ENCODE data around the gene ATP6V1F.

Gene ATP6V1F

GRCh38 chr7:128831994-128832879, 30.4 kb upstream of the ATP6V1F start:
- H3K36me3 Mint-ChIP-seq (ENCODE audit: low read depth), result no peaks in the 10 kb centered on the region
- peak; percentile 11 for ATAC-seq
- no peak overlapping the region for H3K4me3 Mint-ChIP-seq
- peaks cover 35% of the 10 kb centered on the region for H3K27me3 Mint-ChIP-seq
- no peaks in the 10 kb centered on the region for H3K9me3 Mint-ChIP-seq
- no peak for DNase-seq
- no peak overlapping the region for H3K27ac Mint-ChIP-seq
- peaks cover 18% of the 10 kb centered on the region for H3K4me1 Mint-ChIP-seq

- no peak overlapping the region for H3K27ac Mint-ChIP-seq
- H3K4me3 Mint-ChIP-seq, result no peak overlapping the region
- H3K4me1 Mint-ChIP-seq, result peaks cover 18% of the 10 kb centered on the region
- peaks cover 35% of the 10 kb centered on the region for H3K27me3 Mint-ChIP-seq
- H3K36me3 Mint-ChIP-seq (ENCODE audit: low read depth), result no peaks in the 10 kb centered on the region
- DNase-seq, result no peak
- no peak for ATAC-seq
- no peaks in the 10 kb centered on the region for H3K9me3 Mint-ChIP-seq
These were observed 29.8 kb upstream of the ATP6V1F start for GRCh38 chr7:128832880-128833147.

GRCh38 chr7:128833148-128833945, 29.3 kb upstream of the ATP6V1F start:
- DNase-seq (no peak), ATAC-seq (no peak)
- peaks cover 18% of the 10 kb centered on the region for H3K4me1 Mint-ChIP-seq
- H3K36me3 Mint-ChIP-seq (ENCODE audit: low read depth), result no peaks in the 10 kb centered on the region
- no peak overlapping the region for H3K27ac Mint-ChIP-seq
- peaks cover 30% of the 10 kb centered on the region for H3K27me3 Mint-ChIP-seq
- no peak overlapping the region for H3K4me3 Mint-ChIP-seq
- H3K9me3 Mint-ChIP-seq, result no peaks in the 10 kb centered on the region

- Mint-ChIP-seq H3K4me1 (peaks cover 18% of the 10 kb centered on the region), H3K4me3 (no peak overlapping the region), H3K27ac (no peak overlapping the region), H3K36me3 (ENCODE audit: low read depth) (no peaks in the 10 kb centered on the region), H3K27me3 (peaks cover 24% of the 10 kb centered on the region), H3K9me3 (no peaks in the 10 kb centered on the region)
- DNase-seq (no peak), ATAC-seq (no peak)
These were observed 28.7 kb upstream of the ATP6V1F start for GRCh38 chr7:128833946-128834325.

- no peak overlapping the region for H3K27ac Mint-ChIP-seq
- ATAC-seq (no peak), DNase-seq (no peak)
- H3K9me3 Mint-ChIP-seq, result no peaks in the 10 kb centered on the region
- H3K4me1 Mint-ChIP-seq, result peaks cover 12% of the 10 kb centered on the region
- no peak overlapping the region for H3K4me3 Mint-ChIP-seq
- no peaks in the 10 kb centered on the region for H3K36me3 Mint-ChIP-seq (ENCODE audit: low read depth)
- peaks cover 15% of the 10 kb centered on the region for H3K27me3 Mint-ChIP-seq
These were observed 27.4 kb upstream of the ATP6V1F start for GRCh38 chr7:128835231-128835751.

- Mint-ChIP-seq H3K4me3 (no peak overlapping the region), H3K27ac (no peak overlapping the region), H3K36me3 (ENCODE audit: low read depth) (no peaks in the 10 kb centered on the region), H3K9me3 (no peaks in the 10 kb centered on the region), H3K27me3 (peaks cover 9% of the 10 kb centered on the region), H3K4me1 (peaks cover 6% of the 10 kb centered on the region)
- ATAC-seq (no peak), DNase-seq (no peak)
These were observed 26.6 kb upstream of the ATP6V1F start for GRCh38 chr7:128835790-128836641.

GRCh38 chr7:128836729-128837348, 25.8 kb upstream of the ATP6V1F start:
- H3K36me3 Mint-ChIP-seq (ENCODE audit: low read depth), result no peaks in the 10 kb centered on the region
- peaks cover 2% of the 10 kb centered on the region for H3K27me3 Mint-ChIP-seq
- H3K4me3 Mint-ChIP-seq, result no peak overlapping the region
- peaks cover 3% of the 10 kb centered on the region for H3K4me1 Mint-ChIP-seq
- H3K27ac Mint-ChIP-seq, result no peak overlapping the region
- ATAC-seq (no peak), DNase-seq (no peak)
- H3K9me3 Mint-ChIP-seq, result no peaks in the 10 kb centered on the region

GRCh38 chr7:128837521-128837921, 25.1 kb upstream of the ATP6V1F start:
- DNase-seq (no peak), ATAC-seq (no peak)
- no peaks in the 10 kb centered on the region for H3K36me3 Mint-ChIP-seq (ENCODE audit: low read depth)
- peaks cover 4% of the 10 kb centered on the region for H3K4me1 Mint-ChIP-seq
- H3K4me3 Mint-ChIP-seq, result no peak overlapping the region
- H3K27ac Mint-ChIP-seq, result no peak overlapping the region
- no peaks in the 10 kb centered on the region for H3K27me3 Mint-ChIP-seq
- H3K9me3 Mint-ChIP-seq, result no peaks in the 10 kb centered on the region

- no peaks in the 10 kb centered on the region for H3K27me3 Mint-ChIP-seq
- no peaks in the 10 kb centered on the region for H3K36me3 Mint-ChIP-seq (ENCODE audit: low read depth)
- H3K27ac Mint-ChIP-seq, result no peak overlapping the region
- ATAC-seq (no peak), DNase-seq (no peak)
- H3K4me1 Mint-ChIP-seq, result peaks cover 4% of the 10 kb centered on the region
- H3K9me3 Mint-ChIP-seq, result no peaks in the 10 kb centered on the region
- H3K4me3 Mint-ChIP-seq, result no peak overlapping the region
These were observed 24.4 kb upstream of the ATP6V1F start for GRCh38 chr7:128838109-128838779.

GRCh38 chr7:128838981-128839731, 23.5 kb upstream of the ATP6V1F start:
- Mint-ChIP-seq H3K9me3 (no peaks in the 10 kb centered on the region), H3K4me3 (no peak overlapping the region), H3K36me3 (ENCODE audit: low read depth) (no peaks in the 10 kb centered on the region), H3K27me3 (no peaks in the 10 kb centered on the region), H3K27ac (no peak overlapping the region), H3K4me1 (peaks cover 4% of the 10 kb centered on the region)
- DNase-seq, result no peak
- no peak for ATAC-seq

- H3K27ac Mint-ChIP-seq, result no peak overlapping the region
- H3K9me3 Mint-ChIP-seq, result no peaks in the 10 kb centered on the region
- ATAC-seq, result no peak
- H3K4me1 Mint-ChIP-seq, result peaks cover 4% of the 10 kb centered on the region
- DNase-seq, result no peak
- no peak overlapping the region for H3K4me3 Mint-ChIP-seq
- H3K27me3 Mint-ChIP-seq, result no peaks in the 10 kb centered on the region
- H3K36me3 Mint-ChIP-seq (ENCODE audit: low read depth), result no peaks in the 10 kb centered on the region
These were observed 22.9 kb upstream of the ATP6V1F start for GRCh38 chr7:128839751-128840177.

- H3K27ac Mint-ChIP-seq, result no peak overlapping the region
- no peak overlapping the region for H3K4me3 Mint-ChIP-seq
- H3K36me3 Mint-ChIP-seq (ENCODE audit: low read depth), result no peaks in the 10 kb centered on the region
- H3K27me3 Mint-ChIP-seq, result no peaks in the 10 kb centered on the region
- DNase-seq, result no peak
- peaks cover 4% of the 10 kb centered on the region for H3K4me1 Mint-ChIP-seq
- no peak for ATAC-seq
- no peaks in the 10 kb centered on the region for H3K9me3 Mint-ChIP-seq
These were observed 22.1 kb upstream of the ATP6V1F start for GRCh38 chr7:128840326-128841170.

All from activated naive CD8-positive, alpha-beta T cell treated with anti-CD3 and anti-CD28 coated beads, Interleukin-2, amount 50 U/mL, for 24 hours (primary cell).